Osteocyte (in vitro differentiated cells): ENCODE data around the gene TUSC1. TPM values are rescaled to one million over a fixed set of nuclear protein-coding genes. Genes with fewer than 3 reads are reported as not detected.
A peak's percentile ranks its signal among the peaks of the same experiment; 100 is the strongest.

Source experiments
- DNase-seq: peaks from one replicate; pipeline ENCODE4 v3.0.0; 2021; ENCODE audit warnings: mixed read lengths; ENCODE audit not compliant: unreplicated experiment; ENCODE audit errors: extremely low spot score
- H3K27ac Mint-ChIP-seq: one replicate; pipeline ENCODE4 v1.8.0; 2021; ENCODE audit warnings: mild to moderate bottlenecking, mixed read lengths; ENCODE audit not compliant: unreplicated experiment
- H3K27me3 Mint-ChIP-seq: one replicate; pipeline ENCODE4 v1.8.0; 2021; ENCODE audit warnings: mixed read lengths; ENCODE audit not compliant: unreplicated experiment
- H3K36me3 Mint-ChIP-seq: one replicate; pipeline ENCODE4 v1.8.0; 2021; ENCODE audit warnings: mixed read lengths; ENCODE audit not compliant: unreplicated experiment
- H3K4me1 Mint-ChIP-seq: one replicate; pipeline ENCODE4 v1.8.0; 2021; ENCODE audit warnings: mixed read lengths; ENCODE audit not compliant: unreplicated experiment
- H3K4me3 Mint-ChIP-seq: one replicate; pipeline ENCODE4 v1.8.0; 2021; ENCODE audit warnings: mild to moderate bottlenecking, moderate library complexity, mixed read lengths; ENCODE audit not compliant: unreplicated experiment
- H3K9me3 Mint-ChIP-seq: one replicate; pipeline ENCODE4 v1.8.0; 2021; ENCODE audit warnings: mixed read lengths; ENCODE audit not compliant: unreplicated experiment
- CTCF ChIP-seq: fragments of 200-600 bp; sonication (generic); IDR thresholded peaks from 2 replicates; pipeline ENCODE4 v1.5.0; 2021; ENCODE audit warnings: antibody characterized with exemption, mild to moderate bottlenecking, moderate library complexity
- long read RNA-seq: library from polyadenylated mRNA; unstranded; transcript quantifications from one replicate; pipeline ENCODE4 v2.0.0, GENCODE V29; 2021
- total RNA-seq: library from RNA; stranded (reverse); gene quantifications from 2 replicates; pipeline ENCODE4 v1.2.1, GENCODE V29; 2021

Gene TUSC1
- total RNA-seq = not detected in 2 replicates
- long read RNA-seq = 0 reads

- no peak for DNase-seq
- no peak within 1 kb of the TSS for H3K4me3 Mint-ChIP-seq
- peaks cover 5% of the 10 kb centered on the region for H3K4me1 Mint-ChIP-seq
- H3K36me3 Mint-ChIP-seq = no peaks in the 10 kb centered on the region
- H3K27ac Mint-ChIP-seq = no peak within 1 kb of the TSS
- TF ChIP-seq CTCF = no peak
- H3K9me3 Mint-ChIP-seq = no peaks in the 10 kb centered on the region
- no peaks in the 10 kb centered on the region for H3K27me3 Mint-ChIP-seq
These were observed at the start of gene TUSC1 for GRCh38 chr9:25678147-25678666. TUSC1 (minus strand) TSS chr9:25678444; CDS start chr9:25678312, 132 bp downstream.

- H3K27ac Mint-ChIP-seq = no peak overlapping the region
- no peak for TF ChIP-seq CTCF
These were observed 48.7 kb upstream of the TUSC1 start for GRCh38 chr9:25726871-25727410.

GRCh38 chr9:25724424-25724823, 46.2 kb upstream of the TUSC1 start:
- Mint-ChIP-seq H3K9me3 (no peaks in the 10 kb centered on the region), H3K4me1 (peaks cover 3% of the 10 kb centered on the region), H3K27me3 (no peaks in the 10 kb centered on the region), H3K36me3 (no peaks in the 10 kb centered on the region), H3K27ac (no peak overlapping the region), H3K4me3 (no peak overlapping the region)
- no peak for TF ChIP-seq CTCF
- DNase-seq = no peak

More at GRCh38 chr9:25726871-25727410, 48.7 kb upstream of the TUSC1 start:
- DNase-seq = no peak
- Mint-ChIP-seq H3K4me3 (no peak overlapping the region), H3K9me3 (peaks cover 5% of the 10 kb centered on the region), H3K36me3 (no peaks in the 10 kb centered on the region), H3K4me1 (peaks cover 3% of the 10 kb centered on the region), H3K27me3 (no peaks in the 10 kb centered on the region)

GRCh38 chr9:25716220-25716872, 38.1 kb upstream of the TUSC1 start:
- H3K4me1 Mint-ChIP-seq = no peaks in the 10 kb centered on the region
- H3K4me3 Mint-ChIP-seq = no peak overlapping the region
- peaks cover 21% of the 10 kb centered on the region for H3K27me3 Mint-ChIP-seq
- TF ChIP-seq CTCF = peak; percentile 60
- no peak for DNase-seq
- H3K27ac Mint-ChIP-seq = no peak overlapping the region
- H3K36me3 Mint-ChIP-seq = no peaks in the 10 kb centered on the region
- H3K9me3 Mint-ChIP-seq = no peaks in the 10 kb centered on the region

GRCh38 chr9:25709941-25710340, 31.7 kb upstream of the TUSC1 start:
- DNase-seq = no peak
- peaks cover 50% of the 10 kb centered on the region for H3K27me3 Mint-ChIP-seq
- H3K4me3 Mint-ChIP-seq = no peak overlapping the region
- no peaks in the 10 kb centered on the region for H3K36me3 Mint-ChIP-seq
- no peaks in the 10 kb centered on the region for H3K4me1 Mint-ChIP-seq
- TF ChIP-seq CTCF = no peak
- H3K9me3 Mint-ChIP-seq = no peaks in the 10 kb centered on the region
- H3K27ac Mint-ChIP-seq = no peak overlapping the region
